RWPE2 (cell line): ENCODE data around the gene TMCC1.

ENCODE experiments used
- ATAC-seq: fragments of 200-7000 bp; cut with Tn5 transposase; 3 replicates; pipeline ENCODE4 v1.9.1; 2021; ENCODE audit warnings: low read depth
- DNase-seq: peaks from one replicate; pipeline ENCODE4 v3.0.0-alpha.2; 2020; ENCODE audit warnings: low spot score
- H3K27ac ChIP-seq: fragments of 450-650 bp; 2 replicates; pipeline ENCODE4 v1.5.1; 2017; ENCODE audit warnings: mild to moderate bottlenecking; ENCODE audit not compliant: poor library complexity, severe bottlenecking
- H3K27me3 ChIP-seq: fragments of 250-450 bp; sonication (Bioruptor Pico); 2 replicates; pipeline ENCODE4 v1.5.1; 2021; ENCODE audit warnings: mild to moderate bottlenecking, moderate library complexity; ENCODE audit not compliant: insufficient read depth, poor library complexity, severe bottlenecking
- H3K36me3 ChIP-seq: fragments of 250-450 bp; sonication (Bioruptor Pico); 2 replicates; pipeline ENCODE4 v1.5.1; 2020; ENCODE audit warnings: low read depth, mild to moderate bottlenecking, moderate library complexity
- H3K4me1 ChIP-seq: fragments of 250-450 bp; sonication (Bioruptor Pico); 2 replicates; pipeline ENCODE4 v1.5.1; 2021; ENCODE audit warnings: mild to moderate bottlenecking, moderate library complexity; ENCODE audit not compliant: insufficient read depth, poor library complexity, severe bottlenecking
- H3K4me3 ChIP-seq: fragments of 250-450 bp; sonication (Bioruptor Pico); 2 replicates; pipeline ENCODE4 v1.5.1; 2021; ENCODE audit warnings: mild to moderate bottlenecking, moderate library complexity; ENCODE audit not compliant: severe bottlenecking
- H3K9me3 ChIP-seq: fragments of 250-450 bp; sonication (Bioruptor Pico); 2 replicates; pipeline ENCODE4 v1.5.1; 2021; ENCODE audit warnings: mild to moderate bottlenecking, moderate library complexity; ENCODE audit not compliant: severe bottlenecking
- CTCF ChIP-seq: fragments of 450-650 bp; IDR thresholded peaks from one replicate; pipeline ENCODE4 v1.5.1; 2017; ENCODE audit warnings: mild to moderate bottlenecking, moderate library complexity; ENCODE audit not compliant: poor library complexity, severe bottlenecking

Gene TMCC1

GRCh38 chr3:129601713-129602112 lies 291.8 kb downstream of the TMCC1 start:
- Histone ChIP-seq H3K4me3 (no peak overlapping the region), H3K9me3 (no peaks in the 10 kb centered on the region), H3K27ac (no peak overlapping the region), H3K27me3 (peaks cover 16% of the 10 kb centered on the region), H3K4me1 (no peaks in the 10 kb centered on the region), H3K36me3 (no peaks in the 10 kb centered on the region)
- ATAC-seq (no peak), DNase-seq (no peak)
- TF ChIP-seq CTCF = no peak

GRCh38 chr3:129600348-129600747 lies 293.2 kb downstream of the TMCC1 start:
- no peak for DNase-seq
- no peaks in the 10 kb centered on the region for H3K36me3 ChIP-seq
- H3K27ac ChIP-seq = no peak overlapping the region
- TF ChIP-seq CTCF = no peak
- no peak for ATAC-seq
- peaks cover 6% of the 10 kb centered on the region for H3K27me3 ChIP-seq
- H3K4me1 ChIP-seq = no peaks in the 10 kb centered on the region
- no peak overlapping the region for H3K4me3 ChIP-seq
- H3K9me3 ChIP-seq = no peaks in the 10 kb centered on the region

GRCh38 chr3:129599607-129600006 lies 293.9 kb downstream of the TMCC1 start:
- no peak overlapping the region for H3K27ac ChIP-seq
- 0 out of 3 replicates have a peak, but pooled peaks have one; percentile 33 for ATAC-seq

GRCh38 chr3:129599073-129599472 lies 294.4 kb downstream of the TMCC1 start:
- H3K27me3 ChIP-seq = no peaks in the 10 kb centered on the region
- no peak for TF ChIP-seq CTCF
- no peak overlapping the region for H3K4me3 ChIP-seq
- DNase-seq = no peak
- no peaks in the 10 kb centered on the region for H3K9me3 ChIP-seq
- no peak overlapping the region for H3K27ac ChIP-seq
- no peaks in the 10 kb centered on the region for H3K36me3 ChIP-seq
- no peaks in the 10 kb centered on the region for H3K4me1 ChIP-seq
- no peak for ATAC-seq

More at GRCh38 chr3:129599607-129600006, 293.9 kb downstream of the TMCC1 start:
- no peaks in the 10 kb centered on the region for H3K36me3 ChIP-seq
- H3K27me3 ChIP-seq = peaks cover 2% of the 10 kb centered on the region
- H3K4me1 ChIP-seq = no peaks in the 10 kb centered on the region
- H3K9me3 ChIP-seq = no peaks in the 10 kb centered on the region
- no peak overlapping the region for H3K4me3 ChIP-seq
- no peak for TF ChIP-seq CTCF
- DNase-seq = no peak

GRCh38 chr3:129598484-129598883 lies 295.0 kb downstream of the TMCC1 start:
- no peak for ATAC-seq
- H3K27ac ChIP-seq = no peak overlapping the region
- no peaks in the 10 kb centered on the region for H3K4me1 ChIP-seq
- no peaks in the 10 kb centered on the region for H3K36me3 ChIP-seq
- no peaks in the 10 kb centered on the region for H3K9me3 ChIP-seq
- H3K4me3 ChIP-seq = no peak overlapping the region
- H3K27me3 ChIP-seq = no peaks in the 10 kb centered on the region
- TF ChIP-seq CTCF = no peak
- no peak for DNase-seq
